Activated T-helper 2 cell treated with anti-CD3 and anti-CD28 coated beads, Interferon-gamma antibody, Interleukin-2, Interleukin-4, amounts not matched to agents 10 μg/mL and 5 μg/mL and 100 μg/mL, durations not matched to agents 14 hours and 24 hours and 36 hours (primary cell): ENCODE measurements around the gene OTOP3. TPM values are rescaled to one million over a fixed set of nuclear protein-coding genes. Genes with fewer than 3 reads are reported as not detected.
"Not testable (repeated sequence)": the region's sequence is repeated elsewhere in the genome, so short reads cannot be mapped to it uniquely, and the experiment has no call there.

Experiments
- DNase-seq: peaks from one replicate; pipeline ENCODE4 v3.0.0; 2021; ENCODE audit warnings: low spot score
- H3K27ac Mint-ChIP-seq: one replicate; pipeline ENCODE4 v1.8.0; 2021; ENCODE audit warnings: mixed read lengths
- H3K27me3 Mint-ChIP-seq: one replicate; pipeline ENCODE4 v1.8.0; 2021; ENCODE audit warnings: low read depth, mixed read lengths
- H3K36me3 Mint-ChIP-seq: one replicate; pipeline ENCODE4 v1.8.0; 2021; ENCODE audit warnings: low read depth, mixed read lengths
- H3K4me1 Mint-ChIP-seq: one replicate; pipeline ENCODE4 v1.8.0; 2021; ENCODE audit warnings: low read depth, mixed read lengths
- H3K4me3 Mint-ChIP-seq: one replicate; pipeline ENCODE4 v1.8.0; 2021; ENCODE audit warnings: low read depth, mild to moderate bottlenecking, moderate library complexity, mixed read lengths
- H3K9me3 Mint-ChIP-seq: one replicate; pipeline ENCODE4 v1.8.0; 2021; ENCODE audit warnings: mixed read lengths
- intact Hi-C: fragments of 100-400 bp; cut with micrococcal nuclease; formaldehyde crosslinking; loops from one replicate; pipeline ENCODE4 v1.15.1; 2023
- total RNA-seq: library from RNA; stranded (reverse); gene quantifications from 2 replicates; pipeline ENCODE4 v1.2.3, GENCODE V29; 2022

Gene OTOP3
- total RNA-seq, 1 donor from 2014 or later, result not detected

DNA sequence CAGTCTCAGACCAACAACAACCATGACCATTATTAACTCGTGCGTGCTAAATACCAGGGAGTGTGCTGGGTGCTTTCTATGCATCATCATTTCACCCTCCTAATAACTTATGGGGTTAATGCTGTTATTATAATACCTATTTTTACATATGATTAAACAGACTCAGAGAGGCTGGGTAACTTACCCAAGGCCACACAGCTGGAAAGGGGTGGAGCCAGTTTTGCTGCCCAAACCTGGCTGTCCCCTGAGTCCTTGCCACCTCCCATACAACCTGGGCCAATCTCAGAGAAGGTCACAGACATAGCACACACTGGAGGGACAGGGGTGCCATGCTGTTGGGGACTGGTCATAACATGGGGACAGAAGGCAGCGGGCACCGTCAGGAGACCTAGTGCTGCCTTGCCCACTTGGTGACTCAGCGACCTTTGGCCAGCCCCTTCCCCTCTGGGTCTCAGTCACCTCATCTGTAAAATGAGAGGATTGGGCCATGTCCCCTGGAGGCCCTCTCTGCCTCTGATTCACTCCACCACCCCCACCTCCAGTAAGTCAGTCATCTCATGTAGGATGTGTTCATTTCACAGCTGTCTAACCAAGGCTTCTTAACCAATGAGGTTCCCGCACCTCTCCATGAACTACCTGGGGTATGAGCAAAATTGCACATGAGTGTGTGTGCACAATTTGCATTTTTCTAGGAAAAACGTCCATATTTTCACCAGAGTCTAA, 30.9 kb upstream of the OTOP3 start:
- no peaks in the 10 kb centered on the region for H3K4me1 Mint-ChIP-seq
- H3K36me3 Mint-ChIP-seq, result no peaks in the 10 kb centered on the region
- H3K9me3 Mint-ChIP-seq, result no peaks in the 10 kb centered on the region
- H3K4me3 Mint-ChIP-seq, result no peak overlapping the region
- DNase-seq, result no peak
- H3K27me3 Mint-ChIP-seq, result peaks cover 5% of the 10 kb centered on the region
- intact Hi-C loops, result no loop called here
- no peak overlapping the region for H3K27ac Mint-ChIP-seq

DNA sequence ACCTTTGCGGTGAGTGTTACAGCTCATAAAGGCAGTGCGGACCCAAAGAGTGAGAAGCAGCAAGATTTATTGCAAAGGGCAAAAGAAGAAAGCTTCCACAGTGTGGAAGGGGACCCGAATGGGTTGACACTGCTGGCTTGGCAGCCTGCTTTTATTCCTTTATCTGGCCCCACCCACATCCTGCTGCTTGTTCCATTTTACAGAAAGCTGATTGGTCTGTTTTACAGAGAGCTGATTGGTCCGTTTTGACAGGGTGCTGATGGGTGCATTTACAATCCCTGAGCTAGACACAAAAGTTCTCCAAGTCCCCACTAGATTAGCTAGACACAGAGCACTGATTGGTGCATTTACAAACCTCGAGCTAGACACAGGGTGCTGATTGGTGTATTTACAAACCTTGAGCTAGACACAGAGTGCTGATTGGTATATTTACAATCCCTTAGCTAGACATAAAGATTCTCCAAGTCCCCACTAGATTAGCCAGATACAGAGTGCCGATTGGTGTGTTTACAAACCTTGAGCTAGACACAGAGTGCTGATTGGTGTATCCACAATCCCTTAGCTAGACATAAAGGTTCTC, 29.4 kb upstream of the OTOP3 start:
- H3K36me3 Mint-ChIP-seq, H3K4me1 Mint-ChIP-seq, H3K27me3 Mint-ChIP-seq, H3K27ac Mint-ChIP-seq, H3K4me3 Mint-ChIP-seq, intact Hi-C loops, H3K9me3 Mint-ChIP-seq: not testable (repeated sequence)
- DNase-seq, result peak; percentile 17

DNA sequence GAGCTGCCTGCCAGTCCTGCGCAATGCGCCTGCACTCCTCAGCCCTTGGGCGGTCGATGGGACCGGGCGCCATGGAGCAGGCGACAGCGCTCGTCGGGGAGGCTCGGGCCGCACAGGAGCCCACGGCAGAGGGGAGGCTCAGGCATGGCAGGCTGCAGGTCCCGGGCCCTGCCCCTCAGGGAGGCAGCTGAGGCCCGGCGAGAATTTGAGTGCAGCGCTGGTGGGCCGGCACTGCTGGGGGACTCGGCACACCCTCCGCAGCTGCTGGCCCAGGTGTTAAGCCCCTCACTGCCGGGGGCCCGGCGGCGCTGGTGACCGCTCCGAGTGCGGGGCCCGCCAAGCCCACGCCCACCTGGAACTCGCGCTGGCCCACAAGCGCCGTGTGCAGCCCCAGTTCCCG, 28.7 kb upstream of the OTOP3 start:
- no peak overlapping the region for H3K4me3 Mint-ChIP-seq
- no peaks in the 10 kb centered on the region for H3K9me3 Mint-ChIP-seq
- peaks cover 5% of the 10 kb centered on the region for H3K27me3 Mint-ChIP-seq
- H3K36me3 Mint-ChIP-seq, result no peaks in the 10 kb centered on the region
- DNase-seq, result no peak
- intact Hi-C loops, result no loop called here
- H3K4me1 Mint-ChIP-seq, result no peaks in the 10 kb centered on the region
- no peak overlapping the region for H3K27ac Mint-ChIP-seq

DNA sequence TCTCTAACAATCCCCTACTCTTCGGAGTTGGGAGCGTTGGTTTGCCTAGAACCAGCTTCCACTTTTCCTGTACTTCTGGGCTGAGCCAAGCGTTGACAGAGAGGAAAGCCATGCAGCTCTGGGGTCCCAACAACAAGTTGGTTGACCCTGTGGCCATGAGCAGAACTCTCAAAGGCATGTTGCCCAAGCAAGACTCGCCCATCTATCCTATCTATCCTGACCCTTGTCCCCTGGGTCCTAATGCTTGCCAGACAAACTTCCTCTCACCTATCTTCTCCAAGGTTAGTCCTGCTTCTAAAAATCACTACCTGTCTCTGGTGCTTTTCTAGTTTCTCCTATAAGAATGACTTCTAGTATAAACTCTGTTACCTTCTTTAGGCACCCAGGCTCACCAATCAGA, 26.6 kb upstream of the OTOP3 start:
- H3K9me3 Mint-ChIP-seq, H3K27ac Mint-ChIP-seq, H3K36me3 Mint-ChIP-seq, H3K4me3 Mint-ChIP-seq, DNase-seq, intact Hi-C loops, H3K4me1 Mint-ChIP-seq: not testable (repeated sequence)
- H3K27me3 Mint-ChIP-seq, result peaks cover 11% of the 10 kb centered on the region

DNA sequence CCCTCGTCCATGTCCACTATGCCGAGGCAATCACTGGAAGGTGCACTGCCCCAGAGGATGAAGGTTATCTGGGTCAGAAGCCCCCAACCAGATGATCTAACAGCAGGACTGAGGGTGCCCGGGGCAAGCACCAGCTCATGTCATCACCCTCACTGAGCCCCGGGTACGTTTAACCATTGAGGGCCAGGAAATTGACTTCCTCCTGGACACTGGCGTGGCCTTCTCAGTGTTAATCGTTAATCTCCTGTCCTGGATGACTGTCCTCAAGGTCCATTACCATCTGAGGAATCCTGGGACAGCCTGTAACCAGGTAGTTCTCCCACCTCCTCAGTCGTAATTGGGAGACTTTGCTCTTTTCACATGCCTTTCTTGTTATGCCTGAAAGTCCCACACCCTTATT, 24.3 kb upstream of the OTOP3 start:
- DNase-seq, H3K4me3 Mint-ChIP-seq, H3K27me3 Mint-ChIP-seq, H3K4me1 Mint-ChIP-seq, H3K27ac Mint-ChIP-seq, intact Hi-C loops, H3K9me3 Mint-ChIP-seq, H3K36me3 Mint-ChIP-seq: not testable (repeated sequence)

DNA sequence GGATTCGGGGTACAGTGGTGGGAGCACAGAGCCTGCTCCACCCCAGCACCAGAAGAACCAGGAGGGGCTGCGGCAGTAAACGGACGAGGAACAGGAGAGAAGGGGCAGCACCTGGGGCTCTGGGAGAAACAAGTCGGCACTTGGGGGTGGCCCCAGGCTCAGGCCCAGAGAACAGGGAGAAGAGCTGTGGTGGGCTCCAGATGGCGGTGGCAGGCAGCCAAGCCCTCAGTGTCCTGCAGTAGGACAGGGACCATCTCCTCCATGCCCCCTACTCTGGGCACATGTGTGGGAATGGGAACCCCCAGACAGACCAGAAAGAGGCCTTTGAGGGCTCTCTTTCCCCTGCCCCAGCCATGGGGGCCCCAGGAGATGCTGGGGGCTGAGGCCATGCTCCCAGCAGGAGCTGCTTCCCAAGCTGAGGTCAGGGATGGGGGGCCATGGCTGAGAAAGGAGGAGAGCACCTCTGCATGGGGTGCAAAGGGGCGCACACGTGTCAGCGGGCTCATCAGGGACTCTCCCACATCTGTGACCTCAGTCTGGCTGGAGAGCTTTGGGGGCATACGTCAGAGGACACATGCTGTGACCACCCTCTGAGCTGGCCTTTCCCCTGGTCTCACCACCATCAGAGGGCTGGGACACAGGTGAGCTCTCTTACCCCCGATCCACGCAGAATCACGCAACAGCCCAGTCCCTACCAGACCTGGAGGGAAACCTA, 19.4 kb upstream of the OTOP3 start:
- no peaks in the 10 kb centered on the region for H3K9me3 Mint-ChIP-seq
- intact Hi-C loops, result no loop called here
- no peak for DNase-seq
- H3K27me3 Mint-ChIP-seq, result peaks cover 15% of the 10 kb centered on the region
- H3K27ac Mint-ChIP-seq, result no peak overlapping the region
- no peaks in the 10 kb centered on the region for H3K36me3 Mint-ChIP-seq
- H3K4me1 Mint-ChIP-seq, result no peaks in the 10 kb centered on the region
- H3K4me3 Mint-ChIP-seq, result no peak overlapping the region

DNA sequence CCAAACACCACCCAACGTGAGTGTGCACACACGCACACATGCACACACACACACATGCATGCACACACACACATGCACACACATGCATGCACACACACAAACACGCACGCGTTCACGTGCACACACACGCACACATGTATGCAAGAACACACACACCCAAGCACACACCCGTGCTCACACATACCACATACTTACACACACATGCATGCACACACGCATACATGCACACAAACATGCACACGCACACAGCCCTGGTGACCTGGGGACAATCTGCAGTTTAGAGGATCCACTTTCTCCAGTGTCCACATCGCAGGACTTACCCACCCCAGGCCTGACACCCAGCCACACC, 18.9 kb upstream of the OTOP3 start:
- DNase-seq, result no peak
- H3K36me3 Mint-ChIP-seq, result no peaks in the 10 kb centered on the region
- H3K9me3 Mint-ChIP-seq, result no peaks in the 10 kb centered on the region
- H3K27me3 Mint-ChIP-seq, result peaks cover 16% of the 10 kb centered on the region
- H3K4me3 Mint-ChIP-seq, result no peak overlapping the region
- intact Hi-C loops, result no loop called here
- H3K27ac Mint-ChIP-seq, result no peak overlapping the region
- H3K4me1 Mint-ChIP-seq, result no peaks in the 10 kb centered on the region

DNA sequence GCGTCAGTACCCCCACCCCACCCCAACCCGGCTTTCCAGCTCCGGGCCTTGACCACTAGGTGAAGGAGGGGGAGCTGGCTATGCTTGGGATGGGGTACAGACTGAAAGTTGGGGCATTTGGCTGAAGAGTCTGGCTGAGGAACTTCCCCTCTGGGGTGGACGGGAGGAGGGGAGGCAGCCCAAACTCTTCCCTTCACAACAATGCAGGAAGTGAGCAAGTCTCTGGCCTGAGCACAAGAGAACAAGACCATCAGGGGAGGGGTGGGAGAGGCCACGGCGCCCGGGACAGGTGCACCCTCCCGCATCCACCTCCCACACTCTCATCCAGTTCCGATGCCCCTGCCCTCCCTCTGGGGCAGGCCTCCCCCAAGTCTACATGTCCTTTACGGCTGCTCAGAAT, 18.3 kb upstream of the OTOP3 start:
- no peaks in the 10 kb centered on the region for H3K36me3 Mint-ChIP-seq
- DNase-seq, result no peak
- H3K9me3 Mint-ChIP-seq, result no peaks in the 10 kb centered on the region
- H3K27ac Mint-ChIP-seq, result no peak overlapping the region
- intact Hi-C loops, result no loop called here
- H3K4me1 Mint-ChIP-seq, result no peaks in the 10 kb centered on the region
- H3K4me3 Mint-ChIP-seq, result no peak overlapping the region
- H3K27me3 Mint-ChIP-seq, result peaks cover 18% of the 10 kb centered on the region

DNA sequence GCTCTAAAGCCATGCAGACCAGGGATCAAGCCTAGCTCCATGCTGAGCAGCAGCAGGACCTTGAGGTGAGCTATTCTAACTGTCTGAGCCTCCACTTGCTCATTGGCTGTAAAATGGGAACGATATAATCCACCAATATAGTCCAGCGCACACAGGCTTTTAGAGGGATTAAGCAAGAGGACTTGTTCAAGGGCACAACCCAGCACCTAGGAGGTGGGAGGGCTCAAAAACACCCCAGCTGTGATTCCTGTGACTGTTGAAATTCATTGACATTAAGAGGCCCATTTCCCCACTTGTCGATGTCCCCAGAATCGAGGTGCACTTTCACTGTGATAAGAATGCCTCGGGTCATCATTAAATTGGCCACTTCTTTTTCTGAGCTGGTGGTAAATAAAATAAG, 16.8 kb upstream of the OTOP3 start:
- intact Hi-C loops, result no loop called here
- DNase-seq, result no peak
- Mint-ChIP-seq H3K36me3 (no peaks in the 10 kb centered on the region), H3K9me3 (no peaks in the 10 kb centered on the region), H3K4me3 (no peak overlapping the region), H3K27ac (no peak overlapping the region), H3K27me3 (peaks cover 24% of the 10 kb centered on the region), H3K4me1 (no peaks in the 10 kb centered on the region)

DNA sequence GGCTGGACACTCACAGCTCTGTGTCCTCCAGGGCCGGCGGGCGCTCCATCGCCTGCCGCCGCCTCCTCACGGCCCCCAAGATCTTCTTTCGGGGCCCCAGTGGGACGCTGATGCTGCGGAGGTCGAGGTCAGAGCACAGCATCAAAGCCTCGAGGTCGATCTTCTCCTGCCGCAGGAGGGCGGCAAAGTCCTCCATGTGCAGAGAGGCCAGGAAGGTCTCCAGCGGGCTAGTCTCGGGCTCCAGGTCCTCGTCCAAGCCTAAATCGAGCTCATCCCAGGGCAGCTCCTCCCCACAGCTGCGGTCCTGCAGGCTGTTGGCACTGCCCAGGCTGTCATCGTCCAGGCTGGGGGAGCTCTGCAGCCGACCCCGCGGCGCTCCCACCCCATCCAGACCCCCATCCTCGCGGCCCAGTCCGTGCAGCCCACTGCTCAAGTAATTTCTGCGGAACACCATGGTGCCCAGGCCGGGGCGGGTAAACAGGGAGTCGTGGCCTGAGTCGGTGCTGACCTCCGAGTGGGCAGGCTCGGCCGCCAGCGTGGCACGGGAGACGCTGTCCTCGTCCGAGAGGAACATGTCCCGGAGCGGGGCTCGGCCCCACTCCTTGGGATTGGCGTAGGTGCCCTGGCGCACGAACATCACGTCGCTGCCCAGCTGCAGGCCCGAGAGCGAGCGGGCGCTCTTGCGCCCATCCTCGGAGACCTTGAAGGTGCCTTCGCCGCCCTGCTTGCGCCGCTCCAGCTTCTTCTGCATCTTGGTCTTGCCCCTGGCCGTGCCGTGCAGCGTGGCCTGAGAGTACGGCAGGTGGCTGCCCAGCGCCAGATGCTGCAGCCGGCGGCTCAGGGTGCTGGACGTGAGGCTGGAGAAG, 16.0 kb upstream of the OTOP3 start:
- Mint-ChIP-seq H3K9me3 (no peaks in the 10 kb centered on the region), H3K4me1 (no peaks in the 10 kb centered on the region), H3K4me3 (no peak overlapping the region), H3K36me3 (no peaks in the 10 kb centered on the region), H3K27me3 (peaks cover 27% of the 10 kb centered on the region), H3K27ac (no peak overlapping the region)
- no peak for DNase-seq
- intact Hi-C loops, result no loop called here

DNA sequence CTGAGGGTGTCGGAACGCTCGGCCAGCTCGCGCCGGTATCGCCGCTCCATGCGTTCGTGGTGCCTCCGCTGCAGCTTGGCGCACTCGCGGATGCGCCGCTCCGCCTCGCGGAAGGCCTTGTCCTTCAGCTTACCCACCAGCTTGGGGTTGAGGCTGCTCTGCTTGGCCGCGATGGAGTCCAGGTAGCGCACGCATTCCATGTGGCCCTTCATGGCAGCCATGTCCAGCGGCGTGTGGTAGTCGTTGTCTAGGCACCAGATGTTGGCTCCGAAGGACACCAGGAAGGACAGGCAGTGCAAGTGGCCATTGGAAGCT, 15.4 kb upstream of the OTOP3 start:
- H3K9me3 Mint-ChIP-seq, result no peaks in the 10 kb centered on the region
- no peaks in the 10 kb centered on the region for H3K36me3 Mint-ChIP-seq
- no peak overlapping the region for H3K27ac Mint-ChIP-seq
- no peak for DNase-seq
- peaks cover 32% of the 10 kb centered on the region for H3K27me3 Mint-ChIP-seq
- H3K4me1 Mint-ChIP-seq, result no peaks in the 10 kb centered on the region
- H3K4me3 Mint-ChIP-seq, result no peak overlapping the region
- intact Hi-C loops, result no loop called here

DNA sequence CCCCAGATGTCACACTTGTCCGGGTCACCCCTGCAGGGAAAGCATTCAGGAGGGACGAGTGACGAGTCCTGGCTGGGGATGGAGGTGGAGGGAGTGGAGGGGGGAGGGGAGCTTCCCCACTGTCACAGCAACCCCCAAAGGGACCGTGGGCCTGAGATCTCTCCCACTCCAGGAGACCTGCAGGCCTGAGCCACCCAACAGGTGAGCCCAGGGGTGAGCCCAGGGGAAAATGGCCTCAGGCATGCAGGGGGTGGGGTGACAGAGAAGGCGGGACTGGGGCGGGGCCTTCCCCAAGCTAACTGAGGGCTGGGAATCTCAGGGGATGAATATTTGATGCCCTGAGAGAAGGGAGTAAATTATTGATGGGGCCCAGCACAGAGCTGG, 15.1 kb upstream of the OTOP3 start:
- intact Hi-C loops, result no loop called here

More for the DNA sequence above, 15.1 kb upstream of the OTOP3 start:
- H3K9me3 Mint-ChIP-seq, result no peaks in the 10 kb centered on the region
- DNase-seq, result no peak
- no peak overlapping the region for H3K4me3 Mint-ChIP-seq
- no peak overlapping the region for H3K27ac Mint-ChIP-seq
- H3K36me3 Mint-ChIP-seq, result no peaks in the 10 kb centered on the region
- H3K4me1 Mint-ChIP-seq, result no peaks in the 10 kb centered on the region
- peaks cover 36% of the 10 kb centered on the region for H3K27me3 Mint-ChIP-seq
